Body of pancreas (tissue), 4 donors: ENCODE results near the gene PACS1.

ENCODE experiments used
- POLR2A ChIP-seq, 3 donors: fragments of 450-650 bp; IDR thresholded peaks; one replicate each; pipeline ENCODE4 v1.6.1; 2016; ENCODE audit warnings: antibody characterized with exemption in 3 of 3, mild to moderate bottlenecking in 2 of 3
- TF ChIP-seq, protein P1 (sequence below), 7 experiments: fragments of 450-650 bp in 4 of 7; fragments of 200-600 bp in 3 of 7; sonication (generic) in 3 of 7; IDR thresholded peaks; one replicate each; pipeline ENCODE4 v1.5.1; 2016 to 2019; ENCODE audit warnings: antibody characterized with exemption in 7 of 7

DNA sequence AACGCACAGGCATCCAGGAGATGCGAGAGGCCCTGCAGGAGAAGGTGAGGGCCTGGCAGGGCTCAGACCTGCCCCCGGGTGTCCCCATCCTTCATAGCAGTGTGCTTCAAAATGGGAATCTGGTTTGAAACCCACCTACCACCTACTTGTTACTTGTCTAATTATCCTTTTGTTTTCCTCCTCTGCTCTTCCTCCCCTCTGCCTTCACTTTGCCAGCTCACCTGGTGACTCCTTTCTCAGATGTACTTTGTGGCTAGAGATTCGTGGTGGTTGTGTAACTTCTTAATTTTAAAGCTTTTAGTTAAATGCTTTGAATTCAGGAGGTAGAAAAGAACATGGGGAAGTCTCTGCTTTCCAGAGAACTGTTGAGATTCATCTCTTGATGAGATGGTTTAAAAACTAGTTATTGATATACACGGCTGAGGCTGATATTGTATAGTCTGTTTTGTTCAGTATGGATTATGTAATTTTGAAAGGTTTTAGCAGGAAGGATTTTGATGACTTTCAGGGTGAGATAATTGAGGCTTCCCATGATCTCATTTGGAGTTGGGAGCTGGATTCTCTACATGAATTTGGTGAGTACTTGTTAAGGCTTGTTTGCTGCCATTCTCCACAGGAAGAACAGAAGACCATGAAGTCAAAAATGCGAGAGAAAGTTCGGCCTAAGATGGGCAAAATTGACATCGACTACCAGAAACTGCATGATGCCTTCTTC lies 9.9 kb upstream of the PACS1 start:
- TF ChIP-seq, protein P1, sequence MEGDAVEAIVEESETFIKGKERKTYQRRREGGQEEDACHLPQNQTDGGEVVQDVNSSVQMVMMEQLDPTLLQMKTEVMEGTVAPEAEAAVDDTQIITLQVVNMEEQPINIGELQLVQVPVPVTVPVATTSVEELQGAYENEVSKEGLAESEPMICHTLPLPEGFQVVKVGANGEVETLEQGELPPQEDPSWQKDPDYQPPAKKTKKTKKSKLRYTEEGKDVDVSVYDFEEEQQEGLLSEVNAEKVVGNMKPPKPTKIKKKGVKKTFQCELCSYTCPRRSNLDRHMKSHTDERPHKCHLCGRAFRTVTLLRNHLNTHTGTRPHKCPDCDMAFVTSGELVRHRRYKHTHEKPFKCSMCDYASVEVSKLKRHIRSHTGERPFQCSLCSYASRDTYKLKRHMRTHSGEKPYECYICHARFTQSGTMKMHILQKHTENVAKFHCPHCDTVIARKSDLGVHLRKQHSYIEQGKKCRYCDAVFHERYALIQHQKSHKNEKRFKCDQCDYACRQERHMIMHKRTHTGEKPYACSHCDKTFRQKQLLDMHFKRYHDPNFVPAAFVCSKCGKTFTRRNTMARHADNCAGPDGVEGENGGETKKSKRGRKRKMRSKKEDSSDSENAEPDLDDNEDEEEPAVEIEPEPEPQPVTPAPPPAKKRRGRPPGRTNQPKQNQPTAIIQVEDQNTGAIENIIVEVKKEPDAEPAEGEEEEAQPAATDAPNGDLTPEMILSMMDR (IDR thresholded peaks at IDR 0.05), result no peak
- no peak for TF ChIP-seq POLR2A (IDR thresholded peaks at IDR 0.05)
